ENCODE data around the gene ARSG. TPM values are rescaled to one million over a fixed set of nuclear protein-coding genes. Genes with fewer than 3 reads are reported as not detected.

ARSG gene
- total and polyA plus RNA-seq, 7 donors: 1.7 to 6.1 (median 2.5) TPM

- peak in 1 of 4 donors; percentile 48 for ATAC-seq
- no peak overlapping the region for H3K27ac ChIP-seq
- intact Hi-C loops (cut with DNase I): no loop called here
Measured at GRCh38 chr17:68391561-68392268, 100.4 kb downstream of the ARSG start.

GRCh38 chr17:68394608-68395331, 103.5 kb downstream of the ARSG start:
- Histone ChIP-seq H3K36me3 (ENCODE audit: insufficient read depth in 1 of 2, low read depth in 1 of 2) (no peaks in the 10 kb centered on the region), H3K27ac (no peak overlapping the region), H3K9me3 (no peaks in the 10 kb centered on the region), H3K27me3 (ENCODE audit: insufficient read depth in 3 of 3, low read length in 2 of 3) (no peaks in the 10 kb centered on the region), H3K4me1 (peaks cover 2% of the 10 kb centered on the region), H3K4me3 (no peak overlapping the region)
- intact Hi-C loops (cut with DNase I): loop anchor here in 1 of 2 donors (5.0 kb wide), 1 partner anchor 132 kb away; no protein-coding TSS in a partner anchor
- ATAC-seq: no peak
- no peak for DNase-seq
- WGBS, 3 donors: 92 to 100% (median 97%) methylated on average over 12 of the region's 12 CpGs
- TF ChIP-seq CTCF (IDR thresholded peaks at IDR 0.05): no peak

More at GRCh38 chr17:68391561-68392268, 100.4 kb downstream of the ARSG start:
- no peak for TF ChIP-seq CTCF (IDR thresholded peaks at IDR 0.05)
- WGBS, 3 donors: 65 to 72% (median 71%) methylated on average over 16 of the region's 16 CpGs
- peaks cover 1% of the 10 kb centered on the region for H3K4me1 ChIP-seq
- H3K27me3 ChIP-seq (ENCODE audit: insufficient read depth in 3 of 3, low read length in 2 of 3): no peaks in the 10 kb centered on the region
- H3K36me3 ChIP-seq (ENCODE audit: insufficient read depth in 1 of 2, low read depth in 1 of 2): no peaks in the 10 kb centered on the region
- DNase-seq: no peak
- no peaks in the 10 kb centered on the region for H3K9me3 ChIP-seq
- no peak overlapping the region for H3K4me3 ChIP-seq

GRCh38 chr17:68396226-68397107, 105.2 kb downstream of the ARSG start:
- peak overlapping the region; percentile 36 for H3K27ac ChIP-seq
- intact Hi-C loops (cut with DNase I): loop anchor here in 1 of 2 donors (5.0 kb wide), 1 partner anchor 134 kb away; no protein-coding TSS in a partner anchor
- peaks cover 10% of the 10 kb centered on the region for H3K4me1 ChIP-seq
- peak in 1 of 4 donors; percentile 11 for ATAC-seq
- DNase-seq: no peak
- H3K4me3 ChIP-seq: no peak overlapping the region
- 68 to 77% (median 75%) methylated on average over 10 of the region's 10 CpGs for WGBS, 3 donors
- H3K27me3 ChIP-seq (ENCODE audit: insufficient read depth in 3 of 3, low read length in 2 of 3): no peaks in the 10 kb centered on the region
- H3K36me3 ChIP-seq (ENCODE audit: insufficient read depth in 1 of 2, low read depth in 1 of 2): no peaks in the 10 kb centered on the region
- H3K9me3 ChIP-seq: no peaks in the 10 kb centered on the region
- no peak for TF ChIP-seq CTCF (IDR thresholded peaks at IDR 0.05)

GRCh38 chr17:68397108-68397536, 105.8 kb downstream of the ARSG start:
- Histone ChIP-seq H3K27ac (no peak overlapping the region), H3K27me3 (ENCODE audit: insufficient read depth in 3 of 3, low read length in 2 of 3) (no peaks in the 10 kb centered on the region), H3K4me1 (peaks cover 10% of the 10 kb centered on the region), H3K9me3 (no peaks in the 10 kb centered on the region), H3K36me3 (ENCODE audit: insufficient read depth in 1 of 2, low read depth in 1 of 2) (no peaks in the 10 kb centered on the region), H3K4me3 (no peak overlapping the region)
- no peak for DNase-seq
- intact Hi-C loops (cut with DNase I): loop anchor here in 1 of 2 donors (5.0 kb wide), 1 partner anchor 135 kb away; no protein-coding TSS in a partner anchor
- peak in 1 of 4 donors; percentile 9 for ATAC-seq
- WGBS, 3 donors: 65 to 69% (median 65%) methylated on average over 7 of the region's 7 CpGs
- no peak for TF ChIP-seq CTCF (IDR thresholded peaks at IDR 0.05)
